Muscle of arm (tissue), 12 donors: ENCODE measurements around the gene EBI3. TPM values are rescaled to one million over a fixed set of nuclear protein-coding genes. Genes with fewer than 3 reads are reported as not detected.
A peak's percentile ranks its signal among the peaks of the same experiment; 100 is the strongest.
"Not testable (repeated sequence)": the region's sequence is repeated elsewhere in the genome, so short reads cannot be mapped to it uniquely, and the experiment has no call there.

Source experiments
- DNase-seq: peaks from one replicate; pipeline ENCODE4 v3.0.0-alpha.2; 2013
- polyA plus RNA-seq, 12 donors: library from polyadenylated mRNA; unstranded; fragments of 120-200 nt; gene quantifications; one replicate each; pipeline ENCODE4 v1.2.1, GENCODE V29; 2013; ENCODE audit not compliant: insufficient read length in 12 of 12

EBI3 gene
- polyA plus RNA-seq, 12 donors, result 0.34 to 2.4 (median 0.70) TPM; not detected in 2

DNA sequence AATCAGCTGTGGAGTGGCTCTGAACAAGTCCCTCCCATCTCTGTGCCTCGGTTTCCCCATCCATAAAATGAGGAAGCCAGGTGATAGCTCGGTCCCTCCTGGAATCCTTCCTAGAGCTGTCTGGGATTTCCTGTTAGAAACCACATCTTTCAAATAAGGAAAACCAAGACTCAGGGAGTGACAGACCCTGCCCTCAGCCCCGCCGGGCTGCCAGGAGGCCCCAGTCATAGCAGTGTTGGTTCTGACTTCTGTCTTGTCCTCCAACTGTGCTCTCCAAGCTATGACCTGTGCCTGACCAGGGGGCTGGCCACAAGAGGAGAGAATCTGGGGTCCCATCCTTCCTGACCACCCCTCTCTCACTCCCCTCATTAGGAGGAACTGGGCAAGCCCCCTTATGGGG, 48.7 kb downstream of the EBI3 start:
- DNase-seq, result no peak

GRCh38 chr19:4278419-4279266, 49.3 kb downstream of the EBI3 start, which contains the start of gene SHD:
Gene SHD (plus strand): TSS chr19:4279266. CDS start chr19:4280064, 798 bp downstream.
- DNase-seq, result peak; percentile 43

- DNase-seq, result no peak
These were observed 49.9 kb downstream of the EBI3 start for GRCh38 chr19:4279267-4279529.

DNA sequence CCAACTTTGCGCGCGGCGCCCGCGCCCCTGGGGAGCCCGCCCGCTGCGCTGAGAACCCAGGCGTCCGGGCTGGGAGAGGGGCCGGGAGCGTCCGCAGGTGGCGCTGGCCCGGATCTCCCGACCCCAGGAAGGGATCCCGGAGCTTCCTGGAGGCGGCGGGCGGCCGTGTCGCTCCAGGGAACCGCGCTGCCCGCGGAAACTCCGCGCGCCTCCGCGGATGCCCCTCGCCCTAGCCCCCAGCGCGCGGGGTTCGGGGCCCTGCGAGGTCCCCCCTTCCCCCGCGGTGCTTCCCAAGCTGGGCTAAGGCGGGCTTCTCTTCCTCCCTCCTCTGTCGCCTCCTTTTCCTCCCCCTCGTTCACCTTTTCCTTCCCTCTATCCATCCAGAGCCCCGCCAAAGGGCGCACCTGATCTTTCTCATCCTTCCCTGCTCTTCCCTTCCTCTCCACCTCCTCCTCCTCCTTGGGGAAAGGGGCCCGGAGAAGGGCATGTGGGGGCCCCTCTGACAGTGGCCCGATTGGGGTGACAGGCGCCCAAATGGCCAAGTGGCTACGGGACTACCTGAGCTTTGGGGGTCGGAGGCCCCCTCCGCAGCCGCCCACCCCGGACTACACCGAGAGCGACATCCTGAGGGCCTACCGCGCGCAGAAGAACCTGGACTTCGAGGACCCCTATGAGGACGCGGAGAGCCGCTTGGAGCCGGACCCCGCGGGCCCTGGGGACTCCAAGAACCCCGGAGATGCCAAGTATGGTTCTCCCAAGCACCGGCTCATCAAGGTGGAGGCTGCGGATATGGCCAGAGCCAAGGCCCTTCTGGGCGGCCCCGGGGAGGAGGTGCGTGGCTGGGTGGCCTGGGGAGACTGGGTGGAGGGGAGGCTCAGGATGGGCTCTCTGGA, 50.5 kb downstream of the EBI3 start:
- DNase-seq, result no peak

DNA sequence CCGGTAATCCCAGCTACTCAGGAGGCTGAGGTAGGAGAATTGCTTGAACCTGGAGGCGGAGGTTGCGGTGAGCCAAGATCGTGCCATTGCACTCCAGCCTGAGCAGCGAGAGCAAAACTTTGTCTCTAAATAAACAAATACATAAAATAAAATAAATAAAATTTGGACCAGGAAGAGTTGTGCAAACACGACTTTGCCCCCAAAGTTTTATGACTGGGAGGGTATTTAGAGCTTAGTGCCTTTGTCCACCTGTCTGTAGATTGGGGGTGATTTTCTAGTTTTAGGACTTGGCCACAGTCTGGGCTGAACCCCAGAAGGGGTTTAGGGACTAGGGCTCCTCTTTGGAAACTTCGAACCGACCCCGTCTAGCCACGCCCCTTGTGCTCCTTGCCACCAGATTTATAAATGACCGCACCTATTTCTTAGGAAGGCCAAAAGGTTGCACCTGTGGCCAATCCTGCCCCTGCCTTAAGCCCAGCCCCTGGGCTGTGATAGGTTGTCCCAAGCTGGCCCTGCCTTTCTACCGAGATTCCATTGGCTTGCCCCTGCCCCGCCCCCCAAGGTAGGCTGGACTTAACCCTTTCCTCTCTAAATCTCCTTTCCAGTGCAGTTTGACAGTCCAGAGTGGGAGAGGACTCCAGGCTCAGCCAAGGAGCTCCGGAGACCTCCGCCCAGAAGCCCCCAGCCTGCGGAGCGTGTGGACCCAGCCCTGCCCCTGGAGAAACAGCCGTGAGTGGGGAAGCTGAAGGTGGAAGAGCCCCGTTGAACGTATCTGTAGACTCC, 55.0 kb downstream of the EBI3 start:
- DNase-seq, result no peak

DNA sequence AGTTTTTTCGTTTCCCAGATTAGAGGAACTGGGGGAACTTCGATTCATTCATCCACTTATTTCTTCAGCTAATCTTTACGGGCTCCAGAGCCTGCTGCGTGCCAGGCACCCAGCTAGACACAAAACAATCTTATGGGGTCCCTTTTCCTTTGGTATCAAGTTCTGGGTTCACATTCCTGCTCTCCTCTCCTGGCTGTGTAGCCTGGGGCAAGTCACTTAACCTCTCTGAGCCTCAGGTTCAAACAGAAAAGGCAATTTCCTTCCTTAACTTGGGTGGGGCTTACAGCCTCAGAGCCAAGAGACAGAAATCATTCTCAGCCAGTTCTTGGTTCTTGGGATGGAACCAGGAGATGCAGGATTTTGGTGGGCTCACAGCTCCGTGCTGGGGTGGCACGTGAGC, 55.7 kb downstream of the EBI3 start:
- no peak for DNase-seq

DNA sequence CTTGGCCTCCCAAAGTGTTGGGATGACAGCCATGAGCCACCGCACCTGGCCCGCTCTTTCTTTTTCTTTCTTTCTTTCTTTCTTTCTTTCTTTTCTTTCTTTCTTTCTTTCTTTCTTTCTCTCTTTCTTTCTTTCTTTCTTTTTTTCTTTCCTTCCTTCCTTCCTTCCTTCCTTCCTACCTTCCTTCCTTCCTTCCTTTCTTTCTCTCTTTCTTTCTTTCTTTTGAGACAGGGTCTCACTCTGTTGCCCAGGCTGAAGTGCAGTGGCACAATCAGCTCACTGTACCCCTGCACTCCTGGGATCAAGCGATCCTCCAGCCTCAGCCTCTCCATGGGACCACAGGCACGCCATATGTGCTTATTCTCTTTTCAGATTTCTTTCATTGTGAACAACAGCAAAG, 56.8 kb downstream of the EBI3 start:
- not testable (repeated sequence) for DNase-seq

Other genes starting within 250 kb of the EBI3 start
- 1,000 to 10,000 TPM in 11 of 12 donors, 100 to 1,000 TPM in 1; 901 to 3,153 (median 2,321) TPM for gene EEF2, start 244.1 kb upstream of the EBI3 start, polyA plus RNA-seq
- gene PIAS4, start 221.8 kb upstream of the EBI3 start, polyA plus RNA-seq, result 10 to 100 TPM in 11 of 12 donors, not detected in 1; 15.3 to 36.1 (median 21.7) TPM
- 10 to 100 TPM in 3 of 12 donors, 1 to 10 TPM in 8, not detected in 1; 5.2 to 29.8 (median 6.7) TPM for gene ZBTB7A, start 162.6 kb upstream of the EBI3 start, polyA plus RNA-seq
- 100 to 1,000 TPM in 6 of 12 donors, 10 to 100 TPM in 6; 74.0 to 196 (median 100) TPM for gene MAP2K2, start 105.4 kb upstream of the EBI3 start, polyA plus RNA-seq
- gene CREB3L3, start 75.9 kb upstream of the EBI3 start, polyA plus RNA-seq, result 1 to 10 TPM in 1 of 12 donors, under 1 TPM in 1, not detected in 10; 0.30 to 8.2 TPM
- gene SIRT6, start 47.0 kb upstream of the EBI3 start, polyA plus RNA-seq, result 10 to 100 TPM in 6 of 12 donors, 1 to 10 TPM in 5, not detected in 1; 7.1 to 22.9 (median 10.4) TPM
- gene ANKRD24, start 46.8 kb upstream of the EBI3 start, polyA plus RNA-seq, result 1 to 10 TPM in 7 of 12 donors, under 1 TPM in 3, not detected in 2; 0.38 to 2.2 (median 1.4) TPM
- gene YJU2, start 17.6 kb downstream of the EBI3 start, polyA plus RNA-seq, result 10 to 100 TPM in 11 of 12 donors, not detected in 1; 10.8 to 19.0 (median 11.9) TPM
- gene SHD, start 49.7 kb downstream of the EBI3 start, polyA plus RNA-seq, result 100 to 1,000 TPM in 5 of 12 donors, 10 to 100 TPM in 6, not detected in 1; 48.5 to 140 (median 91.9) TPM
- 1 to 10 TPM in 1 of 12 donors, under 1 TPM in 9, not detected in 2; 0.27 to 3.2 (median 0.60) TPM for gene TMIGD2, start 72.9 kb downstream of the EBI3 start, polyA plus RNA-seq
- 10 to 100 TPM in 1 of 12 donors, 1 to 10 TPM in 9, under 1 TPM in 1, not detected in 1; 0.88 to 13.6 (median 2.2) TPM for gene FSD1, start 75.1 kb downstream of the EBI3 start, polyA plus RNA-seq
- 10 to 100 TPM in 2 of 12 donors, 1 to 10 TPM in 8, not detected in 2; 3.5 to 37.7 (median 5.1) TPM for gene STAP2, start 109.3 kb downstream of the EBI3 start, polyA plus RNA-seq
- gene MPND, start 114.0 kb downstream of the EBI3 start, polyA plus RNA-seq, result 10 to 100 TPM in 10 of 12 donors, not detected in 2; 11.4 to 18.5 (median 13.2) TPM
- gene SH3GL1, start 171.0 kb downstream of the EBI3 start, polyA plus RNA-seq, result 10 to 100 TPM in 11 of 12 donors, not detected in 1; 41.2 to 79.6 (median 56.0) TPM
- gene CHAF1A, start 173.1 kb downstream of the EBI3 start, polyA plus RNA-seq, result 10 to 100 TPM in 10 of 12 donors, 1 to 10 TPM in 1, not detected in 1; 7.8 to 25.9 (median 11.3) TPM
- 100 to 1,000 TPM in 2 of 12 donors, 10 to 100 TPM in 9, not detected in 1; 66.8 to 148 (median 87.8) TPM for gene UBXN6, start 228.3 kb downstream of the EBI3 start, polyA plus RNA-seq
- gene HDGFL2, start 242.8 kb downstream of the EBI3 start, polyA plus RNA-seq, result 10 to 100 TPM in 11 of 12 donors, not detected in 1; 46.8 to 76.7 (median 51.3) TPM